Stomach (tissue), 9 donors: ENCODE results near the gene CREM. TPM values are rescaled to one million over a fixed set of nuclear protein-coding genes. Genes with fewer than 3 reads are reported as not detected.

ENCODE experiments used
- DNase-seq, 2 donors: peaks; one replicate each; pipeline versions ENCODE4 v3.0.0 to v3.0.0-alpha.2; 2013 to 2019
- H3K27ac ChIP-seq, 5 donors: fragments of 200-600 bp in 4 of 5; sonication (generic) in 4 of 5; one replicate each; pipeline ENCODE4 v1.5.1; 2013 to 2019; ENCODE audit warnings: mild to moderate bottlenecking in 1 of 5, moderate library complexity in 1 of 5
- H3K27me3 ChIP-seq, 3 donors: fragments of 200-600 bp; sonication (generic); one replicate each; pipeline ENCODE4 v1.5.1; 2017 to 2019; ENCODE audit warnings: mixed run types in 1 of 3
- H3K36me3 ChIP-seq, 4 donors: fragments of 200-600 bp; sonication (generic); 1 replicate in 3 of 4; 2 replicates in 1 of 4; pipeline ENCODE4 v1.5.1; 2016 to 2019
- H3K4me1 ChIP-seq, 4 donors: fragments of 200-600 bp; sonication (generic); one replicate each; pipeline ENCODE4 v1.5.1; 2016 to 2019
- H3K4me3 ChIP-seq, 4 donors: fragments of 200-600 bp; sonication (generic) in 3 of 4; one replicate each; pipeline ENCODE4 v1.5.1; 2016 to 2019; ENCODE audit warnings: mild to moderate bottlenecking in 1 of 4
- H3K9me3 ChIP-seq, 4 donors: fragments of 200-600 bp; sonication (generic); one replicate each; pipeline ENCODE4 v1.5.1; 2016 to 2019
- EP300 ChIP-seq: sonication (generic); formaldehyde crosslinking; IDR thresholded peaks from one replicate; pipeline ENCODE4 v1.6.1; 2017; ENCODE audit warnings: antibody characterized with exemption
- POLR2A ChIP-seq, 4 donors: fragments of 450-650 bp; IDR thresholded peaks; one replicate each; pipeline ENCODE4 v1.6.1; 2016; ENCODE audit warnings: antibody characterized with exemption in 4 of 4, control low read depth in 2 of 4, mild to moderate bottlenecking in 1 of 4, moderate library complexity in 1 of 4
- POLR2AphosphoS5 ChIP-seq, 3 donors: sonication (generic); formaldehyde crosslinking; IDR thresholded peaks; one replicate each; pipeline ENCODE4 v1.6.1; 2016; ENCODE audit warnings: antibody characterized with exemption in 3 of 3
- WGBS, 5 donors: extraction: QIAGEN DNeasy Blood & Tissue Kit in 3 of 5; methylation state at CpG; one replicate each; pipeline versions ENCODE4 v1.1.5 to v1.1.7; 2013 to 2018; 5-methylcytosine and 5-hydroxymethylcytosine counted together
- intact Hi-C: fragments of 100-400 bp; cut with DNase I; formaldehyde crosslinking; loops from one replicate; pipeline ENCODE4 v1.15.1; 2023; ENCODE audit warnings: low total_unique reads
- polyA plus RNA-seq, 3 donors: library from polyadenylated mRNA; stranded (reverse); fragments of 200-250 nt; gene quantifications; one replicate each; pipeline ENCODE4 v1.2.3, GENCODE V29; 2013
- small RNA-seq, 4 donors: library from RNA; depleted of rRNA; stranded (forward); fragments of <200 nt; gene quantifications; one replicate each; pipeline ENCODE3, GENCODE V24; 2016
- total RNA-seq, 5 donors: library from RNA; depleted of rRNA; stranded (reverse); fragments of >200 nt; gene quantifications; one replicate each; pipeline versions ENCODE4 v1.1.0 to v1.2.3, GENCODE V29; 2014 to 2016
- TF ChIP-seq, protein P1 (sequence below), 7 experiments: fragments of 450-650 bp in 4 of 7; fragments of 200-600 bp in 3 of 7; sonication (generic) in 3 of 7; IDR thresholded peaks; one replicate each; pipeline ENCODE4 v1.5.1; 2016 to 2019; ENCODE audit warnings: antibody characterized with exemption in 7 of 7, control low read depth in 2 of 7, mild to moderate bottlenecking in 1 of 7
- donor health status: healthy with polysubstance abuse.
- donor health status: Bipolar disorder and iron deficiency.
- donor health status: healthy.

The CREM gene
- total and polyA plus RNA-seq, 8 donors = 9.6 to 67.8 (median 32.7) TPM

DNA sequence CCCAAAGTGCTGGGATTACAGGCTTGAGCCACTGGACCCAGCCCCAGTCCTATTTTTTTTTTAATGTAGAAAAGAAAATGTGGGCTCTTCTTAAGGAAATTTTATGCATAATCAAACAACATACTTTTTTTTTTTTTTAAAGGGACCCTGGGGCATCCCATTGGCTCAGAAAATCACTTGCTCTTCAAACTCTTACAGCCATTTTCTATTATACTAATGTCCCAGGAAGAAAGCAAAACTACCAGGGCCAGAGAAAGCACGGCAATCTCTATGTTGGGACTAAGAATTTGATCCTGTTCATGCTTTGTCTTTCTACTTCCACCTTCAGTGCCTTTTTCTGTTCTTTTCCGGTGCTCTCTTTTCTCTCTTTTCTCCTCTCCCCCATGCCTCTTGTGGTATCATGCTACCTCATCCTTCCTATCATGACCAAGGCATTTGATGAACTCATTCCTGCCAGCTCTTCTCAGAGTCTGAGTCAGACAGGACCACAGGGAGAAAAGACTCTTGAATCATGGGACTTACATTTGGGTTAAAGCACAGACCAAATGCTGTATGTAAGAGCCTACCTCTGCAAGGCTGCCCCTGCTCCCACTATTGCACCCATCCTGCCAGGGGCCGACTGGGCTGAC is 133.2 kb downstream of the CREM start:
- no peaks in the 10 kb centered on the region for H3K27me3 ChIP-seq
- TF ChIP-seq POLR2A (IDR thresholded peaks at IDR 0.05) = no peak
- WGBS, 5 donors = 65 to 80% (median 77%) methylated on average over 3 of the region's 3 CpGs
- no peak for DNase-seq
- no peak overlapping the region for H3K4me3 ChIP-seq
- intact Hi-C loops = no loop called here
- H3K4me1 ChIP-seq = no peaks in the 10 kb centered on the region
- H3K9me3 ChIP-seq = peaks cover 0 to 18% (median 8%) of the 10 kb centered on the region in 4 donors
- H3K27ac ChIP-seq = no peak overlapping the region
- no peaks in the 10 kb centered on the region for H3K36me3 ChIP-seq

DNA sequence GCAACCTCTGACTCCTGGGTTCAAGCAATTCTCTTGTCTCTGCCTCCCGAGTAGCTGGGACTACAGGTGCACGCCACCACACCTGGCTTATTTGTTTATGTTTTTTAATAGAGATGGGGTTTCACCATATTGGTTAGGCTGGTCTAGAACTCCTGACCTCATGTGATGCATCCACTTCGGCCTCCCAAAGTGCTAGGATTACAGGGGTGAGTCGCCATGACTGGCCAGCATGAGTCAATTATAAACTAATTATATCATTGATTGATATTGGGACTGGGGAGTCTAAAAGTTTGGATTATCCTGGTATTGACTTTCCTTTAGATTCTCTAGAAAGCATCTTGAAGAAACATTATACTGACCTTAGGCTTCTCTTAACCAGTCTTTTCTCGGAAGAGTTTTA is 135.8 kb downstream of the CREM start:
- no peak for DNase-seq
- Histone ChIP-seq H3K4me3 (no peak overlapping the region), H3K27ac (no peak overlapping the region), H3K4me1 (no peaks in the 10 kb centered on the region), H3K36me3 (no peaks in the 10 kb centered on the region), H3K27me3 (no peaks in the 10 kb centered on the region), H3K9me3 (peaks cover 0 to 11% (median 3%) of the 10 kb centered on the region in 4 donors)
- intact Hi-C loops = no loop called here
- TF ChIP-seq, protein P1, sequence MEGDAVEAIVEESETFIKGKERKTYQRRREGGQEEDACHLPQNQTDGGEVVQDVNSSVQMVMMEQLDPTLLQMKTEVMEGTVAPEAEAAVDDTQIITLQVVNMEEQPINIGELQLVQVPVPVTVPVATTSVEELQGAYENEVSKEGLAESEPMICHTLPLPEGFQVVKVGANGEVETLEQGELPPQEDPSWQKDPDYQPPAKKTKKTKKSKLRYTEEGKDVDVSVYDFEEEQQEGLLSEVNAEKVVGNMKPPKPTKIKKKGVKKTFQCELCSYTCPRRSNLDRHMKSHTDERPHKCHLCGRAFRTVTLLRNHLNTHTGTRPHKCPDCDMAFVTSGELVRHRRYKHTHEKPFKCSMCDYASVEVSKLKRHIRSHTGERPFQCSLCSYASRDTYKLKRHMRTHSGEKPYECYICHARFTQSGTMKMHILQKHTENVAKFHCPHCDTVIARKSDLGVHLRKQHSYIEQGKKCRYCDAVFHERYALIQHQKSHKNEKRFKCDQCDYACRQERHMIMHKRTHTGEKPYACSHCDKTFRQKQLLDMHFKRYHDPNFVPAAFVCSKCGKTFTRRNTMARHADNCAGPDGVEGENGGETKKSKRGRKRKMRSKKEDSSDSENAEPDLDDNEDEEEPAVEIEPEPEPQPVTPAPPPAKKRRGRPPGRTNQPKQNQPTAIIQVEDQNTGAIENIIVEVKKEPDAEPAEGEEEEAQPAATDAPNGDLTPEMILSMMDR (IDR thresholded peaks at IDR 0.05) = no peak
- TF ChIP-seq POLR2AphosphoS5 (IDR thresholded peaks at IDR 0.05) = no peak
- no peak for TF ChIP-seq POLR2A (IDR thresholded peaks at IDR 0.05)
- TF ChIP-seq EP300 = no peak
- 95 to 98% (median 96%) methylated on average over 5 of the region's 5 CpGs for WGBS, 5 donors

Small RNAs within 50 kb of the gene (small RNA-seq; reads per million reads assigned to genes)
- gene MIR3611 (0 to 0.15 (median 0) reads per million in 4 donors), gene RNU6-1167P (0 reads per million in 4 donors), gene RNU6-794P (0 reads per million in 4 donors), gene RNU7-77P (0 reads per million in 4 donors)

Other genes with a start within 250 kb of the CREM start
- gene CUL2, start 36.5 kb upstream of the CREM start, total RNA-seq = 10 to 100 TPM in 3 of 5 donors, 1 to 10 TPM in 2; 2.3 to 31.9 (median 11.6) TPM
- gene CUL2, start 36.5 kb upstream of the CREM start, polyA plus RNA-seq = 1 to 10 TPM; 8.2 to 9.9 (median 8.5) TPM
- 10 to 100 TPM in 4 of 5 donors, 1 to 10 TPM in 1; 5.8 to 99.6 (median 60.0) TPM for gene CCNY, start 209.7 kb downstream of the CREM start, total RNA-seq
- gene CCNY, start 209.7 kb downstream of the CREM start, polyA plus RNA-seq = 10 to 100 TPM; 20.2 to 29.4 (median 25.8) TPM